H9 (cell line): ENCODE data around the gene ADAMTS8. TPM values are rescaled to one million over a fixed set of nuclear protein-coding genes. Genes with fewer than 3 reads are reported as not detected.

Source experiments
- DNase-seq: peaks from one replicate; pipeline ENCODE4 v3.0.0-alpha.2; 2017
- H2AFZ ChIP-seq: one replicate; pipeline ENCODE4 v1.6.1; 2013; ENCODE audit warnings: mild to moderate bottlenecking, low read length, control low read depth, moderate library complexity
- H2AK5ac ChIP-seq: 2 replicates; pipeline ENCODE4 v1.6.1; 2013; ENCODE audit warnings: low read length, control low read depth, mixed read lengths; ENCODE audit not compliant: insufficient read length
- H2BK120ac ChIP-seq: one replicate; pipeline ENCODE4 v1.6.1; 2013; ENCODE audit warnings: low read depth, mild to moderate bottlenecking, low read length, control low read depth, inconsistent platforms; ENCODE audit not compliant: poor library complexity, severe bottlenecking
- H2BK12ac ChIP-seq: 2 replicates; pipeline ENCODE4 v1.6.1; 2013; ENCODE audit warnings: low read length, control low read depth, mixed read lengths, low read depth; ENCODE audit not compliant: insufficient read length
- H2BK15ac ChIP-seq: 2 replicates; pipeline ENCODE4 v1.6.1; 2013; ENCODE audit warnings: low read depth, low read length, control low read depth
- H2BK20ac ChIP-seq: one replicate; pipeline ENCODE4 v1.6.1; 2013; ENCODE audit warnings: low read depth, mild to moderate bottlenecking, low read length, control low read depth, inconsistent platforms; ENCODE audit not compliant: poor library complexity, severe bottlenecking
- H2BK5ac ChIP-seq: 2 replicates; pipeline ENCODE4 v1.6.1; 2013; ENCODE audit warnings: low read length, control low read depth, mixed read lengths; ENCODE audit not compliant: insufficient read length
- H3K14ac ChIP-seq: 2 replicates; pipeline ENCODE4 v1.6.1; 2013; ENCODE audit warnings: low read length, control low read depth; ENCODE audit not compliant: insufficient read depth
- H3K18ac ChIP-seq: 2 replicates; pipeline ENCODE4 v1.6.1; 2013; ENCODE audit warnings: low read depth, mild to moderate bottlenecking, mixed read lengths, low read length, control low read depth; ENCODE audit not compliant: insufficient read length
- H3K23ac ChIP-seq: 2 replicates; pipeline ENCODE4 v1.6.1; 2013; ENCODE audit warnings: low read length, control low read depth, mixed read lengths, low read depth; ENCODE audit not compliant: insufficient read length
- H3K23me2 ChIP-seq: 2 replicates; pipeline ENCODE4 v1.6.1; 2013; ENCODE audit warnings: low read depth, mild to moderate bottlenecking, mixed read lengths, low read length, control low read depth; ENCODE audit not compliant: insufficient read length, poor library complexity, severe bottlenecking
- H3K27ac ChIP-seq: 2 replicates; pipeline ENCODE4 v1.5.1; 2013; ENCODE audit warnings: low read length, control low read depth, mixed read lengths, low read depth; ENCODE audit not compliant: insufficient read length
- H3K27me3 ChIP-seq: 2 replicates; pipeline ENCODE4 v1.6.1; 2013; ENCODE audit warnings: low read length, control low read depth, inconsistent platforms; ENCODE audit not compliant: insufficient read depth
- H3K4ac ChIP-seq: 2 replicates; pipeline ENCODE4 v1.6.1; 2013; ENCODE audit warnings: low read depth, mild to moderate bottlenecking, control low read depth, inconsistent platforms, low read length, moderate library complexity
- H3K4me1 ChIP-seq: 2 replicates; pipeline ENCODE4 v1.6.1; 2013; ENCODE audit warnings: low read length, control low read depth, inconsistent platforms; ENCODE audit not compliant: insufficient read depth
- H3K4me2 ChIP-seq: 2 replicates; pipeline ENCODE4 v1.6.1; 2013; ENCODE audit warnings: low read length, control low read depth, mixed read lengths; ENCODE audit not compliant: insufficient read length, insufficient read depth
- H3K56ac ChIP-seq: 2 replicates; pipeline ENCODE4 v1.6.1; 2013; ENCODE audit warnings: low read depth, mild to moderate bottlenecking, mixed read lengths, low read length, control low read depth; ENCODE audit not compliant: insufficient read length
- H3K79me1 ChIP-seq: 2 replicates; pipeline ENCODE4 v1.6.1; 2013; ENCODE audit warnings: low read depth, mild to moderate bottlenecking, moderate library complexity, low read length, control low read depth, inconsistent platforms; ENCODE audit not compliant: insufficient read depth, poor library complexity, severe bottlenecking
- H3K79me2 ChIP-seq: 2 replicates; pipeline ENCODE4 v1.6.1; 2013; ENCODE audit warnings: low read length, control low read depth, inconsistent platforms; ENCODE audit not compliant: insufficient read depth
- H3K9ac ChIP-seq: 2 replicates; pipeline ENCODE4 v1.6.1; 2013; ENCODE audit warnings: low read length, control low read depth, mixed read lengths; ENCODE audit not compliant: insufficient read length; ENCODE audit errors: extremely low read depth
- H3K9me3 ChIP-seq: one replicate; pipeline ENCODE4 v1.6.1; 2013; ENCODE audit warnings: low read depth, low read length, inconsistent platforms; ENCODE audit not compliant: control insufficient read depth
- H3T11ph ChIP-seq: one replicate; pipeline ENCODE4 v1.6.1; 2013; ENCODE audit warnings: mild to moderate bottlenecking, low read length, control low read depth, inconsistent platforms
- H4K20me1 ChIP-seq: one replicate; pipeline ENCODE4 v1.6.1; 2013; ENCODE audit not compliant: control insufficient read depth, insufficient read length, insufficient read depth
- H4K5ac ChIP-seq: 2 replicates; pipeline ENCODE4 v1.6.1; 2013; ENCODE audit warnings: low read depth, mild to moderate bottlenecking, mixed read lengths, low read length, control low read depth; ENCODE audit not compliant: insufficient read length
- H4K8ac ChIP-seq: replicated peaks from 2 replicates; pipeline ENCODE4 v1.6.1; 2013; ENCODE audit warnings: low read length, control low read depth, mixed read lengths, low read depth; ENCODE audit not compliant: insufficient read length
- H4K91ac ChIP-seq: 2 replicates; pipeline ENCODE4 v1.6.1; 2013; ENCODE audit warnings: low read depth, mild to moderate bottlenecking, moderate library complexity, mixed read lengths, low read length, control low read depth; ENCODE audit not compliant: insufficient read length
- H3K27ac Mint-ChIP-seq, 3 experiments: 2 replicates in 2 of 3; 3 replicates in 1 of 3; pipeline ENCODE4 v1.8.0; 2020 to 2021; ENCODE audit warnings: mixed read lengths in 3 of 3, mild to moderate bottlenecking in 1 of 3, moderate library complexity in 1 of 3
- H3K27me3 Mint-ChIP-seq: 2 replicates; pipeline ENCODE4 v1.8.0; 2021; ENCODE audit warnings: low read depth, mild to moderate bottlenecking, moderate library complexity, mixed read lengths
- H3K36me3 Mint-ChIP-seq, 3 experiments: 2 replicates in 2 of 3; 3 replicates in 1 of 3; pipeline ENCODE4 v1.8.0; 2020 to 2021; ENCODE audit warnings: low read depth in 3 of 3, mixed read lengths in 3 of 3; ENCODE audit not compliant: insufficient read depth in 1 of 3
- H3K4me1 Mint-ChIP-seq, 2 experiments: 2 replicates each; pipeline ENCODE4 v1.8.0; 2020; ENCODE audit warnings: mixed read lengths in 2 of 2
- H3K4me3 Mint-ChIP-seq, 2 experiments: 2 replicates in 1 of 2; 3 replicates in 1 of 2; pipeline ENCODE4 v1.8.0; 2020 to 2021; ENCODE audit warnings: mild to moderate bottlenecking in 2 of 2, mixed read lengths in 2 of 2, moderate library complexity in 1 of 2
- H3K9me3 Mint-ChIP-seq, 2 experiments: 2 replicates in 1 of 2; 3 replicates in 1 of 2; pipeline ENCODE4 v1.8.0; 2020; ENCODE audit warnings: mild to moderate bottlenecking in 2 of 2, mixed read lengths in 2 of 2, moderate library complexity in 1 of 2
- CTCF ChIP-seq: fragments of 200-600 bp; sonication (generic); conservative IDR thresholded peaks from 3 replicates; pipeline ENCODE4 v1.8.0; 2021; ENCODE audit warnings: antibody characterized with exemption, mild to moderate bottlenecking
- WGBS: extraction: QIAGEN DNeasy Blood & Tissue Kit; methylation state at CpG from one replicate; pipeline ENCODE4 v1.1.7; 2013; ENCODE audit warnings: missing lambda C conversion rate, low lambda C conversion rate, mixed read lengths; ENCODE audit not compliant: insufficient read length; ENCODE audit errors: extremely low coverage; 5-methylcytosine and 5-hydroxymethylcytosine counted together
- total RNA-seq: library from RNA; stranded (reverse); gene quantifications from 2 replicates; pipeline ENCODE4 v1.2.1, GENCODE V29; 2021

The ADAMTS8 gene
- total RNA-seq, 1 experiment from 2014 or later: 5.0 TPM

- Mint-ChIP-seq H3K9me3 (no peaks in the 10 kb centered on the region), H3K27ac (no peak overlapping the region), H3K27me3 (peaks cover 81% of the 10 kb centered on the region), H3K36me3 (no peaks in the 10 kb centered on the region; a peak in 1 of 7 replicates), H3K4me3 (no peak overlapping the region), H3K4me1 (no peaks in the 10 kb centered on the region)
- Histone ChIP-seq H3K18ac (no peak overlapping the region), H4K5ac (no peak overlapping the region), H3K79me2 (no peaks in the 10 kb centered on the region), H3K4me2 (no peak overlapping the region), H4K8ac (no peak overlapping the region), H2AFZ (no peak overlapping the region), H3K9ac (no peak overlapping the region), H4K20me1 (no peaks in the 10 kb centered on the region), H3K79me1 (no peaks in the 10 kb centered on the region), H3K27me3 (peaks cover under 1% of the 10 kb centered on the region; the same call in 1 of the 2 replicates), H4K91ac (no peak overlapping the region), H3K23me2 (no peaks in the 10 kb centered on the region), H3K4me1 (0 out of 2 replicates have a peak, but pooled peaks cover 2% of the 10 kb centered on the region), H2BK120ac (no peak overlapping the region), H3K27ac (no peak overlapping the region), H2BK5ac (no peak overlapping the region), H3K56ac (no peak overlapping the region), H2BK20ac (no peak overlapping the region), H2BK15ac (no peak overlapping the region), H3K9me3 (no peaks in the 10 kb centered on the region), H3T11ph (no peak overlapping the region), H3K23ac (no peak overlapping the region), H2AK5ac (no peak overlapping the region), H2BK12ac (no peak overlapping the region), H3K4ac (no peak overlapping the region), H3K14ac (no peak overlapping the region)
- no peak for TF ChIP-seq CTCF
- DNase-seq: no peak
- no CpG with 5 or more reads among the region's 3 CpGs for WGBS
These were observed 27.9 kb upstream of the ADAMTS8 start for GRCh38 chr11:130456286-130456685.
